Panc1 (cell line): Measurements from ENCODE around the gene RPS18.

Source experiments
- POLR2AphosphoS5 ChIP-seq: IDR thresholded peaks from 2 replicates; pipeline ENCODE4 v1.6.1; 2012; ENCODE audit warnings: mild to moderate bottlenecking, low read depth, low read length, moderate library complexity
- SIN3A ChIP-seq: IDR thresholded peaks from 2 replicates; pipeline ENCODE4 v1.6.1; 2012; ENCODE audit warnings: low read depth, mild to moderate bottlenecking, low read length, moderate library complexity, borderline replicate concordance; ENCODE audit not compliant: insufficient read depth
- TF ChIP-seq, protein P1 (sequence below): fragments of 450-650 bp; IDR thresholded peaks from 2 replicates; pipeline ENCODE4 v1.5.1; 2017; ENCODE audit warnings: mild to moderate bottlenecking

DNA sequence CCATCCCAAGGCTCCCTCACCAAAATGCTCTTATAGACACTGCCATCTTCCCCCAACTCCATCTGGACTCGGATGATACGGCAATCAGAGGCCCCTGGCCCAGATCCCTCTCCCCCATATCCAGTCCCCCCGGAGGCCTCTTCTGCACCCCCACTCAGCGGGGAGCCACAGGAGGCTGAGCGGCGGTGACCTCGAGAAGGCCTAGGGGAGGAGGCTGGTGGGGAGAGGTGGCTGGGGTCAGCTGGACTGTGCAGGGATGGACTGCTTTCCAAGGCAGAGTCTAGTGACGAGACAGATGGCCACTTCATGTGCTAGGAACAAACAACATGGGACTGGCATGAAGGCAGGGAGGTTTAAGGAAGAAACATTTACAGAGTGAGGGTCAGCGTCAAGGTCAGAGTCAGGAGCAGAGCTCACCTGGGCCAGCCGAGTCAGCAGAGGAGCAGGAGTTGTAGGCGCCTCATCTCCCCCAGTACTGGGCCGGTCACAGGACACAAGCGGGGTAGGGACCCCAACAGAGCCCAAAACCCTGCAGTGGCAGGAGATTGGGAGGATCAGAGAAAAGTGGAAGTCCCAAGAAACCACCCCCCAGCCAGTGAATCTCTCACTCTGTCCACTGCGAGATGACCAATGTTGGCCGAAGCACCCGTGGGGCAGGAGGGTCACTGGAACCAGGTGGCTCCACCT lies 21.3 kb downstream of the RPS18 start:
- TF ChIP-seq, protein P1, sequence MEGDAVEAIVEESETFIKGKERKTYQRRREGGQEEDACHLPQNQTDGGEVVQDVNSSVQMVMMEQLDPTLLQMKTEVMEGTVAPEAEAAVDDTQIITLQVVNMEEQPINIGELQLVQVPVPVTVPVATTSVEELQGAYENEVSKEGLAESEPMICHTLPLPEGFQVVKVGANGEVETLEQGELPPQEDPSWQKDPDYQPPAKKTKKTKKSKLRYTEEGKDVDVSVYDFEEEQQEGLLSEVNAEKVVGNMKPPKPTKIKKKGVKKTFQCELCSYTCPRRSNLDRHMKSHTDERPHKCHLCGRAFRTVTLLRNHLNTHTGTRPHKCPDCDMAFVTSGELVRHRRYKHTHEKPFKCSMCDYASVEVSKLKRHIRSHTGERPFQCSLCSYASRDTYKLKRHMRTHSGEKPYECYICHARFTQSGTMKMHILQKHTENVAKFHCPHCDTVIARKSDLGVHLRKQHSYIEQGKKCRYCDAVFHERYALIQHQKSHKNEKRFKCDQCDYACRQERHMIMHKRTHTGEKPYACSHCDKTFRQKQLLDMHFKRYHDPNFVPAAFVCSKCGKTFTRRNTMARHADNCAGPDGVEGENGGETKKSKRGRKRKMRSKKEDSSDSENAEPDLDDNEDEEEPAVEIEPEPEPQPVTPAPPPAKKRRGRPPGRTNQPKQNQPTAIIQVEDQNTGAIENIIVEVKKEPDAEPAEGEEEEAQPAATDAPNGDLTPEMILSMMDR: no peak
- no peak for TF ChIP-seq SIN3A
- no peak for TF ChIP-seq POLR2AphosphoS5
